ENCODE measurements around the gene ZNF205. TPM values are rescaled to one million over a fixed set of nuclear protein-coding genes. Genes with fewer than 3 reads are reported as not detected.
"Not testable (repeated sequence)": the region's sequence is repeated elsewhere in the genome, so short reads cannot be mapped to it uniquely, and the experiment has no call there.

The ZNF205 gene
- 10 to 100 TPM; 14.5 to 20.3 (median 17.1) TPM for polyA plus RNA-seq (ENCODE audit: insufficient read length in 4 of 4)

DNA sequence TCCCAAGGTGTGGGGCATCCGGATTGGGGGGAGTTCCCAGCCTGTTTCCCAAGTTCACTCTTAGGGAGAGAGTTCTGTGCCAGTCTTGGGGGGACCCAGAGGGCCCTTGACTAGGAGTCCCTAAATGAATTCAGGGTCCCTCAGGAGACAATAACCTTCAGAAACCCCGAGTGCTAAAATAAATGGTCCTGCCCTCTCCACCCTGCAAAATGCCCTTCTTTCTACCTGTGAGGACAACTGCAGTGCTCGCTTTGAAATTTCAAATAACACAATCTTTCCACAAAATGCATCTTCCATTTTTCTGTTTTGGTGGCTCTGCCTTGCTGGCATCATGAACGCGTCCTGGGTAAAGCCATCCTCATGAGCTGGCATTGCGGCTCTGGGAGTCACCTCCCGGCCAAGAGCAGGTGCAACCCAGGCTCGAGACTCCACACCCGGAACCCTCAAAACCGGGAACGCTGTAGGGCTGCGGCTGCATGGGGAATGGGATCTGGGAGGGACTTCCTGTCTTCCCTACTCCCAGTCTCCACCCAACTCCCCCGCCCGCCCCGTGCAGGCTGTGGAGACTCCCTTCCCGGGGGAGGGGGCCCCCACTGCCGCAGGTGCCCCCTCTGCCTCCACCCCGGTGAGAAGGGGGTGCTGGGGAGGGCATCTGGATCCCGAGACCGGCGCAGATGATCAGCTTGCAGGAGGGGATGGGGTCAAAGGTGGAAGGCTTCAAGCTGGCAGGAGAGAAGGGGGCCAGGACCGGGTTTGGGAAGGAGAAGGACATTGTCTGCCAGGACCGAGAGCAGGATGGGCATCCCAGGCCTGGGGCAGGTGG lies at the start of gene ZNF205:
TSS of gene ZNF205 (plus strand) at position 529 of the 823 bp plus-strand sequence. CDS start 845 bp downstream, outside the sequence.
- no peak for DNase-seq (ENCODE audit: low read depth in 4 of 4, low spot score in 3 of 4)

DNA sequence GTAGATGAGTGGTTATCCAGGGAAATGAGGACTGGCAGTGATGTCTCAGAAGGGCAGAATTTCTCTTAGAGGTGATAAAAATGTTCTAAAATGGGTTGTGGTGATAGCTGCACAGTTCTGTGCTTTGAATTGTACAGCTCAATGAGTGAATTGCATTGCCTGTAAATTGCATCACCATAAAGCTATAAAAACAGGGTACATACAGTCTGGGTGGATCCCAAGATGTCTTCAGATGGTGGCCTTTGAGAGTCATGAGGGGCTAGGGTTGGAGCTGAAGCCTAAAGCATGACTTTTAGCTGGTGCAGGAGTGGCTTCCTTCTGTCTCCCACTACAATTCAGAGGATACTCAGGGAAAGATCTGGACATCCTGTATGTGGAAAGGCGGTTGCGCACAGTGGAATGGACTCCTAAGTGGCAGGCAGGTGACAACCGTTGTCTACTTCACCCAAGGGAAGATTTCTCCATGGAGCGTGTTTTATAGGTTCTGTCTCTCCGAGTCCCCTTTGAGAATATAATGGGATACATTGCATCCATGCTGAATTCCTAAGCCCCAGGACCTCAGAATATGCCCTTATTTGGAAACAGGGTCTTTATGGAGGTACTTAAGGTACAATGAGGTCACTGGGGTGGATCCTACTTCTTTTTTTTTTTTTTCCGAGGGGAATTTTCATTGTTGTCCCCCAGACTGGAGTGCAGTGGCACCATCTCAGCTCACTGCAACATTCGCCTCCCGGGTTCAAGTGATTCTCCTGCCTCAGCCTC lies 48.6 kb upstream of the ZNF205 start:
- no peak for DNase-seq (ENCODE audit: low read depth in 4 of 4, low spot score in 3 of 4)

DNA sequence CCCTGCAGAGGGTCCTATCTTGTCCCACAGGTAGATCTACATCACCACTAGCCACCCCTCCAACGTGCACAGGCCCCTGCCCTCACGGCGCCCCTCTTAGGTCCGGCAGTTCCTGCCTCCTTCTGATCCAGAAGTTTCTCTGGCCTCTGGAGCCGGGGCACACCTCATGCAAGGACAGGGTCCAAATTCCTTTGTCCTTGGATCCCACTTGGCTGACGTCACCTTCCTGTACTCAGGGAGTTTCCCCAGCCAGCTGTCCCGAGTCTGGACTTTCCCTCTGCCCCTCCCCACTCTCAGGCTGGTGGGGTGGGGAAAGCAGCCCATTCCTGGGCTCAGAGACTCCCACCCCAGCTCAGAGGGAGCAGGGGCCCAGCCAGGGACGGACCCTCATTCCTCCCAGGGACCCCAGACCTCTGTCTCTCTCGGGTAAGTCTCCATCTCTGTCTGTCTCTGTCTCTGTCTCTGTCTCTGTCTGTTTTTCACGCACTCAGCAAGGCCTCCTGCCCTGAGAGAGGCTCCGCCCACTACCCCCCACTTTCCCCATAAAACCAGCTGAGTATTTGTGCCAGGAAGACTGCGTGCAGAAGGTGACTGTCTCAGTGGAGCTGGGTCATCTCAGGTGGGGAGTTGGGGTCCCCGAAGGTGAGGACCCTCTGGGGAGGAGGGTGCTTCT lies 47.2 kb upstream of the ZNF205 start, which contains the start of gene IL32:
TSS of gene IL32 (plus strand) at position 572 of the 673 bp plus-strand sequence. CDS start 172 bp downstream, outside the sequence.
- DNase-seq (ENCODE audit: low read depth in 4 of 4, low spot score in 3 of 4) = no peak

- no peak for DNase-seq (ENCODE audit: low read depth in 4 of 4, low spot score in 3 of 4)
These were observed 46.5 kb upstream of the ZNF205 start for GRCh38 chr16:3065742-3066439.

GRCh38 chr16:3066440-3066748 lies 46.0 kb upstream of the ZNF205 start:
- DNase-seq (ENCODE audit: low read depth in 4 of 4, low spot score in 3 of 4) = no peak

GRCh38 chr16:3068487-3068886 lies 43.9 kb upstream of the ZNF205 start:
- no peak for DNase-seq (ENCODE audit: low read depth in 4 of 4, low spot score in 3 of 4)

DNA sequence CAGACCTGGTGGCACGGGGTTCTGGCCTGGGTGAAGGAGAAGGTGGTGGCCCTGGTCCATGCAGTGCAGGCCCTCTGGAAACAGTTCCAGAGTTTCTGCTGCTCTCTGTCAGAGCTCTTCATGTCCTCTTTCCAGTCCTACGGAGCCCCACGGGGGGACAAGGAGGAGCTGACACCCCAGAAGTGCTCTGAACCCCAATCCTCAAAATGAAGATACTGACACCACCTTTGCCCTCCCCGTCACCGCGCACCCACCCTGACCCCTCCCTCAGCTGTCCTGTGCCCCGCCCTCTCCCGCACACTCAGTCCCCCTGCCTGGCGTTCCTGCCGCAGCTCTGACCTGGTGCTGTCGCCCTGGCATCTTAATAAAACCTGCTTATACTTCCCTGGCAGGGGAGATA lies 43.2 kb upstream of the ZNF205 start:
- DNase-seq (ENCODE audit: low read depth in 4 of 4, low spot score in 3 of 4) = not testable (repeated sequence)

GRCh38 chr16:3070608-3071111 lies 41.7 kb upstream of the ZNF205 start:
- no peak for DNase-seq (ENCODE audit: low read depth in 4 of 4, low spot score in 3 of 4)

DNA sequence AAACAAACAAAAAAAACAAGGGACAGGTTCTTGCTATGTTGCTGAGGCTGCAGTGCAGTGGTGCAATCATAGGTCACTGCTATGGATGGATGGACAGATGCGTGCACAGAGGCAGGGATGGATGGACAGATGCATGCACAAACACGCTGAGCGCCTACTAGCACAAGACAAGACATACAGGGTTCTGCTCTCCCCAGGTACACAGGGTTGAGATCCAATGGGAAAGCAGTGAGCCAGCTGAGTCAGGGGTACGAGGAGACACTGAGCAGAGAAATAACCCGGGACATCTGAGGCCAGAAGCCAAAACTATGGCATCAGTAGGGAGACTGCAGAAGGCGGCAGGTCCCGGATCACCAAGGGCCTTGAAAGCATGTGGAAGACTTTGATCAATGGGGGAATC lies 40.7 kb upstream of the ZNF205 start:
- no peak for DNase-seq (ENCODE audit: low read depth in 4 of 4, low spot score in 3 of 4)

GRCh38 chr16:3072148-3072547 lies 40.2 kb upstream of the ZNF205 start:
- not testable (repeated sequence) for DNase-seq (ENCODE audit: low read depth in 4 of 4, low spot score in 3 of 4)

DNA sequence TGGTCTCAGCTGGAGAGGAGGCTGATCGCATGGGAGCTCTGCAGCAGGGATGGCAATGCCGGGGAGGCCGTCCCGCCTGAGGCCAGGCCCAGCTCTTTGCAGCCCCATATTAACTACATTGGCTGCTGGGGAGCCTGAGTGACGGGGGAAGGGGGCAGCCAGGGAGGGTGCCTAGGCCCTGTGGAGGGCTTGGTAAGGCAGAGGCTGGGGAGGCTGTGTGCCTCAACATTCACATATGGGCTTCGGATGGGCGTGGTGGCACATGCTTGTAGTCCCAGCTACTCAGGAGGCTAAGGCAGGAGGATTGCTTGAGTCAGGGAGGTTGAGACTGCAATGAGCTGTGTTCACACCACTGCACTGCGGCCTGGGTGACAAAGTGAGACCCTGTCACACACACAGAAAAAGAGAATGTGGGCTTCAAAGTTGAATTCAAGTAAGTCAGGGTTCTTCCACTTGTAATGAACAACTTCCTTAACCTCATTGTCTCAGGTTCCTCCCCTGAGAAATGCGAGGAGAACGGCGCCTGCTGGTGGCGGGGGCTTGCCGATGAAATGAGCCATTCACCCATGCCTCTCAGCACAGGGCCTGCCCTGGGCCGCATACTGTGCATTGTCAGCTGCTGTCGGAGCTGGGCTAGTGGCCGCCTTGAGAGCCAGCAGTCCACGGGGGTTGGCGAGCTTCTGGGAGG lies 39.7 kb upstream of the ZNF205 start:
- DNase-seq (ENCODE audit: low read depth in 4 of 4, low spot score in 3 of 4) = not testable (repeated sequence)

DNA sequence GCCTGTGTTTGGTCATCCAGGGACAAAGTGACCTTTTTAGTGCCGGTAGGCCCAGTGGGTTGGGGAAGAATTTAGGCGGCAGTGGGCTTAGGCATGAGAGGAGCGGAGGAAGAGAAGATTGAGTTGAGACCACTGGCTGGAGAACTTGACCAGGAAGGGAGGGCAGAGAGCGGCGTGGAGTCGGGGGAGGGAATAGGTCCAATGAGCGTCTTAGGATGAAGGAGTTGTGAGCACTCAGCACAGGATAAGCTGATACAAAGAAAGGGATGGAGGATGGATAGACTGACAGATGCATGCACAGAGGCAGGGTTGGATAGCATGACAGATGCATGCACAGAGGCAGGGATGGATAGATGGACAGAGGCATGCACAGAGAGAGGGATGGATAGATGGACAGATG lies 38.9 kb upstream of the ZNF205 start:
- DNase-seq (ENCODE audit: low read depth in 4 of 4, low spot score in 3 of 4) = no peak

DNA sequence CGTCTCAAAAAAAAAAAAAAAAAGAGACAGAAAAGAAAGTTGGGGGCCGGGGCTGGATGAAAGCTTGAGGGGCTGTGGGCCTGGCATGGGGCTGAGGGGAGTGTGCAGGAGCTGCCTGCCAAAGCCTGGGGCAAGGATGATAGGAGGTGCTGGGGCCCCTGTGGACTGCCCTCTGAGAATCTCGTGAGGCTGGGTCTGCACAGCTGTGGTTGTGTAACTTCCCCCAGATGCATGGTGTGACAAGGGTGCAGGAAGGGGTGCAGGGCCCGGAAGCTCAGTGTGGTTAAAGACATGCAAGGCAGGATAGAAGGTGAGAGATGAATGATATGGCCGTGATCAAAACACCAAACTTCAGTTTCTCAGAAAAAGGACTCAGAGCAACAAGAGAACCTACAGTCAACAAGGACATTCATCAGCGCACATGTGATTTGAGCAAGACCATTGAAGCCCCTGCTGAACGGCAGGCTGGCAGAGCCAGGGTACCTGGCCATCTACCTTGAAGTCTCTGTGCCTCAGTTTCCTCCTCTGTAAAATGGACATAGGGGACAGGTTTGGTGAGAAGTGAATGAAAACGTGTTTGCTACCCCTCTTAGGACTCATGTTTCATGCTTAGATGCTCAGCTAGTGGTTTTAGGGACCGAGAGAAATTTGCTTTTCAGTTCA lies 37.4 kb upstream of the ZNF205 start:
- no peak for DNase-seq (ENCODE audit: low read depth in 4 of 4, low spot score in 3 of 4)

DNA sequence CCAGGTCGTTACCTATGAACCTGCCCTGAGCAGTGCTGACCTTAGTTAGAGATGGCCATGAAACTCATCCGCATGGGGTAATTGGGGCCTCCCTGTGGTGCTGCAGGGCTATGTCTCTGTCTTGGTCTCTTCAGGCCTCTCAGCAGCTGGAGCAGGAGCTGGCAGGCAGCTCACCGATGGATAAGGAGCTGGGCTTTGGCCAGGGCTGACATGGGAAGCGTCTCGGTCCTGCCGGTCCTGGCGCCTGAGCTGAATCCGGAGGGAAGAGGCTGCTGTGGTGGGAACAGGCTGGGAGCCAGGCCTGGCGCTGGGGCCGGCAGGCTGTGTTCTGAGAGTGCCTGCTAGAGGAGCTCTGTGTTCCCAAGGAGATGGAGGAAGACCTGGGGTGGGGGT lies 36.9 kb upstream of the ZNF205 start:
- DNase-seq (ENCODE audit: low read depth in 4 of 4, low spot score in 3 of 4) = no peak

GRCh38 chr16:3075946-3076345 lies 36.4 kb upstream of the ZNF205 start:
- not testable (repeated sequence) for DNase-seq (ENCODE audit: low read depth in 4 of 4, low spot score in 3 of 4)

GRCh38 chr16:3076577-3076976 lies 35.8 kb upstream of the ZNF205 start:
- DNase-seq (ENCODE audit: low read depth in 4 of 4, low spot score in 3 of 4) = no peak

GRCh38 chr16:3080024-3080423 lies 32.4 kb upstream of the ZNF205 start:
- no peak for DNase-seq (ENCODE audit: low read depth in 4 of 4, low spot score in 3 of 4)

DNA sequence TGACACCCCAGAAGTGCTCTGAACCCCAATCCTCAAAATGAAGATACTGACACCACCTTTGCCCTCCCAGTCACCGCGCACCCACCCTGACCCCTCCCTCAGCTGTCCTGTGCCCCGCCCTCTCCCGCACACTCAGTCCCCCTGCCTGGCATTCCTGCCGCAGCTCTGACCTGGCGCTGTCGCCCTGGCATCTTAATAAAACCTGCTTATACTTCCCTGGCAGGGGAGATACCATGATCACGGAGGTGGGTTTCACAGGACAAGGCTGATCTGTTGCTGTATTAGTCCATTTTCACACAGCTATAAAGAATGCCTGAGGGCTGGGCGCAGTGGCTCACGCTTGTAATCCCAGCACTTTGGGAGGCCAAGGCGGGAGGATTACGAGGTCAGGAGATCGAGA lies 30.4 kb upstream of the ZNF205 start:
- not testable (repeated sequence) for DNase-seq (ENCODE audit: low read depth in 4 of 4, low spot score in 3 of 4)

DNA sequence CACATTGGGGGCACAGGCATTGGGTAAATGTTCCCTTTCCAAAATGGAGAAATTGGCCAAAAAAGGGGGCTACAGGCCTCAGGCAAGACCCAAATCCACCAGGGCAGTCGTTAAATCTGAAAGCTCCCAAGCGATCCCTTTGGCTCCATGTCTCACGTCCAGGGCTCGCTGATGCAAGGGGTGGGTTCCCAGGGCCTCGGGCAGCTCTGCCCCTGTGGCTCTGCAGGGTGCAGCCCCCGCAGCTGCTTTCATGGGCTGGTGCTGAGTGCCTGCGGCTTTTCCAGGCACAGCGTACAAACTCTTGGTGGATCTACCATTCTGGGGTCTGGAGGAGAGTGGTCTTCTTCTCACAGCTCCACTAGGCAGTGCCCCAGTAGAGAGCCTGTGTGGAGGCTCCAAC lies 29.0 kb upstream of the ZNF205 start:
- not testable (repeated sequence) for DNase-seq (ENCODE audit: low read depth in 4 of 4, low spot score in 3 of 4)
